Central memory CD8-positive, alpha-beta T cell (primary cell): Measurements from ENCODE around the gene TREML4.

Source experiments
- ATAC-seq: fragments of 150-1000 bp; cut with Tn5 transposase; replicated peaks from 2 replicates; pipeline ENCODE4 v1.10.0; 2022; ENCODE audit warnings: mild to moderate bottlenecking, moderate FRiP score, moderate number of reproducible peaks; ENCODE audit not compliant: poor library complexity, severe bottlenecking; ENCODE audit errors: extremely low read depth
- DNase-seq, 2 donors: peaks; one replicate each; pipeline ENCODE4 v3.0.0; 2021; ENCODE audit warnings: low spot score in 2 of 2
- H3K27ac Mint-ChIP-seq: one replicate; pipeline ENCODE4 v1.8.0; 2022; ENCODE audit warnings: low read depth, mild to moderate bottlenecking, moderate library complexity, mixed read lengths
- H3K27me3 Mint-ChIP-seq: one replicate; pipeline ENCODE4 v1.8.0; 2022; ENCODE audit warnings: mixed read lengths
- H3K36me3 Mint-ChIP-seq: one replicate; pipeline ENCODE4 v1.8.0; 2022; ENCODE audit warnings: mild to moderate bottlenecking, moderate library complexity, mixed read lengths; ENCODE audit not compliant: insufficient read depth
- H3K4me1 Mint-ChIP-seq: one replicate; pipeline ENCODE4 v1.8.0; 2022; ENCODE audit warnings: mixed read lengths
- H3K4me3 Mint-ChIP-seq: one replicate; pipeline ENCODE4 v1.8.0; 2022; ENCODE audit warnings: mild to moderate bottlenecking, moderate library complexity, mixed read lengths
- H3K9me3 Mint-ChIP-seq: one replicate; pipeline ENCODE4 v1.8.0; 2022; ENCODE audit warnings: mixed read lengths

TREML4 gene

GRCh38 chr6:41193884-41194283, 34.3 kb upstream of the TREML4 start:
- ATAC-seq (no peak), DNase-seq (no peak)
- peaks cover 2% of the 10 kb centered on the region for H3K36me3 Mint-ChIP-seq
- H3K9me3 Mint-ChIP-seq: no peaks in the 10 kb centered on the region
- peak overlapping the region; percentile 29 for H3K4me3 Mint-ChIP-seq
- H3K4me1 Mint-ChIP-seq: peaks cover 84% of the 10 kb centered on the region
- no peaks in the 10 kb centered on the region for H3K27me3 Mint-ChIP-seq
- H3K27ac Mint-ChIP-seq: peak overlapping the region; percentile 84

- Mint-ChIP-seq H3K4me3 (no peak overlapping the region), H3K9me3 (no peaks in the 10 kb centered on the region), H3K27ac (peak overlapping the region; percentile 84), H3K36me3 (peaks cover 4% of the 10 kb centered on the region), H3K4me1 (peaks cover 83% of the 10 kb centered on the region), H3K27me3 (no peaks in the 10 kb centered on the region)
- ATAC-seq: no peak
- DNase-seq: peak in 1 of 2 donors; percentile 6
Measured at GRCh38 chr6:41194386-41194785, 33.8 kb upstream of the TREML4 start.

GRCh38 chr6:41197234-41197633, 30.9 kb upstream of the TREML4 start:
- Mint-ChIP-seq H3K4me3 (no peak overlapping the region), H3K27me3 (no peaks in the 10 kb centered on the region), H3K27ac (no peak overlapping the region), H3K9me3 (no peaks in the 10 kb centered on the region), H3K36me3 (peaks cover 12% of the 10 kb centered on the region), H3K4me1 (peaks cover 93% of the 10 kb centered on the region)
- ATAC-seq (no peak), DNase-seq (no peak)

GRCh38 chr6:41199552-41200246, 28.4 kb upstream of the TREML4 start:
- peak overlapping the region; percentile 93 for H3K27ac Mint-ChIP-seq
- no peaks in the 10 kb centered on the region for H3K27me3 Mint-ChIP-seq
- H3K4me3 Mint-ChIP-seq: peak overlapping the region; percentile 72
- H3K36me3 Mint-ChIP-seq: peaks cover 12% of the 10 kb centered on the region
- H3K9me3 Mint-ChIP-seq: no peaks in the 10 kb centered on the region
- DNase-seq: peak in 1 of 2 donors; percentile 12
- ATAC-seq: peak; percentile 55
- H3K4me1 Mint-ChIP-seq: peaks cover 90% of the 10 kb centered on the region

- peak; percentile 75 for ATAC-seq
- Mint-ChIP-seq H3K4me1 (peaks cover 83% of the 10 kb centered on the region), H3K27me3 (no peaks in the 10 kb centered on the region), H3K4me3 (peak overlapping the region; percentile 72), H3K36me3 (peaks cover 10% of the 10 kb centered on the region), H3K9me3 (no peaks in the 10 kb centered on the region), H3K27ac (peak overlapping the region; percentile 93)
- peak in 1 of 2 donors; percentile 45 for DNase-seq
Measured at GRCh38 chr6:41200296-41200900, 27.8 kb upstream of the TREML4 start.

GRCh38 chr6:41200901-41201763, 27.0 kb upstream of the TREML4 start, which contains the start of gene TREML2:
TSS of gene TREML2 (minus strand) at chr6:41201149. CDS start at chr6:41201008, 141 bp downstream.
- peaks cover 10% of the 10 kb centered on the region for H3K36me3 Mint-ChIP-seq
- peak in 1 of 2 donors; percentile 9 for DNase-seq
- H3K4me3 Mint-ChIP-seq: peak within 1 kb of the TSS; percentile 72
- no peaks in the 10 kb centered on the region for H3K27me3 Mint-ChIP-seq
- H3K4me1 Mint-ChIP-seq: peaks cover 76% of the 10 kb centered on the region
- ATAC-seq: peak; percentile 17
- H3K9me3 Mint-ChIP-seq: no peaks in the 10 kb centered on the region
- peak within 1 kb of the TSS; percentile 93 for H3K27ac Mint-ChIP-seq

GRCh38 chr6:41201764-41202173, 26.4 kb upstream of the TREML4 start:
- peaks cover 70% of the 10 kb centered on the region for H3K4me1 Mint-ChIP-seq
- H3K27me3 Mint-ChIP-seq: no peaks in the 10 kb centered on the region
- H3K36me3 Mint-ChIP-seq: peaks cover 10% of the 10 kb centered on the region
- no peaks in the 10 kb centered on the region for H3K9me3 Mint-ChIP-seq
- ATAC-seq (no peak), DNase-seq (peak in 1 of 2 donors; percentile 8)
- peak overlapping the region; percentile 93 for H3K27ac Mint-ChIP-seq
- H3K4me3 Mint-ChIP-seq: peak overlapping the region; percentile 72

- H3K27me3 Mint-ChIP-seq: no peaks in the 10 kb centered on the region
- no peaks in the 10 kb centered on the region for H3K9me3 Mint-ChIP-seq
- ATAC-seq: no peak
- H3K4me3 Mint-ChIP-seq: no peak overlapping the region
- peaks cover 10% of the 10 kb centered on the region for H3K36me3 Mint-ChIP-seq
- no peak for DNase-seq
- H3K4me1 Mint-ChIP-seq: peaks cover 51% of the 10 kb centered on the region
- H3K27ac Mint-ChIP-seq: peak overlapping the region; percentile 93
Measured at GRCh38 chr6:41204156-41204555, 24.0 kb upstream of the TREML4 start.

GRCh38 chr6:41208439-41209106, 19.6 kb upstream of the TREML4 start:
- H3K4me3 Mint-ChIP-seq: no peak overlapping the region
- DNase-seq: no peak
- no peak overlapping the region for H3K27ac Mint-ChIP-seq

GRCh38 chr6:41209547-41210320, 18.4 kb upstream of the TREML4 start:
- Mint-ChIP-seq H3K4me3 (no peak overlapping the region), H3K4me1 (peaks cover 4% of the 10 kb centered on the region), H3K36me3 (no peaks in the 10 kb centered on the region), H3K9me3 (peaks cover 7% of the 10 kb centered on the region), H3K27ac (no peak overlapping the region), H3K27me3 (peaks cover 4% of the 10 kb centered on the region)
- ATAC-seq (no peak), DNase-seq (no peak)

More at GRCh38 chr6:41208439-41209106, 19.6 kb upstream of the TREML4 start:
- no peaks in the 10 kb centered on the region for H3K9me3 Mint-ChIP-seq
- H3K4me1 Mint-ChIP-seq: peaks cover 11% of the 10 kb centered on the region
- no peaks in the 10 kb centered on the region for H3K36me3 Mint-ChIP-seq
- ATAC-seq: no peak
- H3K27me3 Mint-ChIP-seq: no peaks in the 10 kb centered on the region

- Mint-ChIP-seq H3K36me3 (no peaks in the 10 kb centered on the region), H3K27ac (no peak overlapping the region), H3K4me3 (no peak overlapping the region), H3K9me3 (peaks cover 10% of the 10 kb centered on the region), H3K4me1 (peaks cover 3% of the 10 kb centered on the region), H3K27me3 (peaks cover 7% of the 10 kb centered on the region)
- ATAC-seq (no peak), DNase-seq (no peak)
Measured at GRCh38 chr6:41214559-41215238, 13.4 kb upstream of the TREML4 start.
